ENCODE data around the gene CD27. TPM values are rescaled to one million over a fixed set of nuclear protein-coding genes. Genes with fewer than 3 reads are reported as not detected.

CD27 gene
- total RNA-seq, result 1 to 10 TPM in 1 of 4 donors, under 1 TPM in 1, not detected in 2; 0.44 to 1.7 TPM

- no peak for TF ChIP-seq CTCF (IDR thresholded peaks at IDR 0.05; ENCODE audit: low read depth)
These were observed at the start of gene CD27 for GRCh38 chr12:6444704-6445688. Gene CD27, plus strand, starts transcription at chr12:6444955. Its CDS starts 141 bp downstream, at chr12:6445096.

GRCh38 chr12:6396031-6396430 lies 48.7 kb upstream of the CD27 start:
- TF ChIP-seq CTCF (IDR thresholded peaks at IDR 0.05; ENCODE audit: low read depth), result no peak

DNA sequence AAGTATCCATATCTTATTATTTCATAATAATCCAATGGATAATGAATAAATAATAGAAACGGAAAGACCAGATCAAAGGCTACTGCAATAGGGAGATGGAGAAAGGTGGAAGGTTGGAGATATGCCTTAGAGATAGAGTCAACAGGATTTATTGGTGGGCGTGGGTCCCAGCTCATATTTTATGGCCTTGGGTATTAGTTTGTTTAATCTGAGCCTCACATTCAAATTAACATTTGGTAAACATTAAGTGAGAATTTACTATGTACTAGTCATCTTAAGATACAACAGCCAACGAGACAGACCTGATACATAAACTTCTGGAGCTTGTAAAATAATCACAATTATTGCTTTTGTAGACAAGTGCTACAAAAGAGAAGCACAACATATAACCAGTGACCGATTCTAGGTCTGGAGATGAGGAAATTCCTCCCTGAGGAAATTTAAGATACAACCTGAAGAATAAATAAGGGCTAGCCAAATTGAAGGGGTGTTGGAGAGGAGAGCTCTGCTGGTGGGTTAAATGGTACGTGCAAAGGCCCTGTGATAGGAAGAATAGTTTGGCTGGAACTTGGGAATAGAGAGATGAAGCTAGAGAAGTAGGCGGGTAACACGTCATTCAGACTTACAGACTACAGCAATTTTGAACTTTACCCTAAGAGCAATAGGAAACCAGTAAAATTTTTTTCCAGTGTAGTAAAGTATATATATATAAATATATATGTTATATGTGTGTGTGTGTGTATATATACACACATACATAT lies 44.7 kb upstream of the CD27 start:
- no peak for TF ChIP-seq CTCF (IDR thresholded peaks at IDR 0.05; ENCODE audit: low read depth)

DNA sequence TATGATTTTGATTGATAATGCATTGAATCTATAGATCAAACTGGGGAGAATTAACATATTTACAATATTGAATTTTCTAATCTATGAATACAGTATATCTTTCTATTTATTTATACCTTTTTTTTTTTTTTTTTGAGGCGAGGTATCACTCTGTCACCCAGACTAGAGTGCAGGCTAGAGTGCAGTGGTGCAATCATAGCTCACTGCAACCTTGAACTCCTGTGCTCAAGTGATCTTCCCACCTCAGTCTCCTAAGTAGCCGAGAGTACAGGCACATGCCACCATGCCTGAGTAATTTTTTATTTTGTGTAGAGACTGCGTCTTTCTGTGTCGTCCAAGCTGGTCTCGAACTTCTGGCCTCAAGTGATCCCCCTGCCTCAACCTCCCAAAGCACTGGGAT lies 40.4 kb upstream of the CD27 start:
- TF ChIP-seq CTCF (IDR thresholded peaks at IDR 0.05; ENCODE audit: low read depth), result no peak

- TF ChIP-seq CTCF (IDR thresholded peaks at IDR 0.05; ENCODE audit: low read depth), result no peak
These were observed 38.8 kb upstream of the CD27 start for GRCh38 chr12:6405963-6406362.

GRCh38 chr12:6407236-6407954 lies 37.4 kb upstream of the CD27 start:
- no peak for TF ChIP-seq CTCF (IDR thresholded peaks at IDR 0.05; ENCODE audit: low read depth)

Data from subcutaneous adipose tissue (tissue), 4 donors.